HL-60/S4 treated with retinoic acid at 250 ng/mL for 4 days and 3 days (cell line): ENCODE results near the gene TAX1BP3.

Experiments used
- in situ Hi-C: fragments of 300-500 bp; cut with MboI; formaldehyde crosslinking; loops from 2 replicates; pipeline ENCODE4 v1.7.0; 2022; ENCODE audit warnings: low sequenced_read_pairs

Gene TAX1BP3

GRCh38 chr17:3688852-3689261 is 20.5 kb upstream of the TAX1BP3 start:
- in situ Hi-C loops, result no loop called here

GRCh38 chr17:3688027-3688553 is 19.7 kb upstream of the TAX1BP3 start:
- in situ Hi-C loops, result no loop called here

DNA sequence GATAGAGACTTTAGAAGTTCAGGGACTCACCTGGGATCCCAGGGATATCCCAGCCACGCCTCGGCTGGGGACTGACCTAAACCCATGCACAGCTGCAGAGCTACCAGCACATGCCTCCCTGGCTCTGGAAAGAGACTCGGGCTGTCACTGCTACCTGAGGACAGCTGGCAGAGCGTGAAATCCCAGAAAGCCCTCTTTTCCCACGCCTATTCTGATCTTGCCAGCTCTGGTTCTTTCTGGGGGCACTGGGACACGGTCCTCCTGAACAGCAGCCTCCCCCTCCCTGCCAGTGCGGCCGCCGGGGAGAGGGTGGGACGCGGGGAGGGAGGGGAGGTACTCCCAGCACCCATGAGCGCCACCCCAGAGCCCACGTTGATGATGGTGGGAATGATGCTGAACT is 16.8 kb upstream of the TAX1BP3 start:
- in situ Hi-C loops, result no loop called here

- in situ Hi-C loops, result no loop called here
These were observed 14.7 kb upstream of the TAX1BP3 start for GRCh38 chr17:3683054-3683511.

GRCh38 chr17:3682033-3682432 is 13.7 kb upstream of the TAX1BP3 start:
- in situ Hi-C loops, result no loop called here

- in situ Hi-C loops, result no loop called here
These were observed 13.2 kb upstream of the TAX1BP3 start for GRCh38 chr17:3681565-3681964.

- in situ Hi-C loops, result no loop called here
These were observed 12.7 kb upstream of the TAX1BP3 start for GRCh38 chr17:3681057-3681456.

- in situ Hi-C loops, result no loop called here
These were observed 11.3 kb upstream of the TAX1BP3 start for GRCh38 chr17:3679531-3680126.

- in situ Hi-C loops, result no loop called here
These were observed 10.6 kb upstream of the TAX1BP3 start for GRCh38 chr17:3678821-3679530.

DNA sequence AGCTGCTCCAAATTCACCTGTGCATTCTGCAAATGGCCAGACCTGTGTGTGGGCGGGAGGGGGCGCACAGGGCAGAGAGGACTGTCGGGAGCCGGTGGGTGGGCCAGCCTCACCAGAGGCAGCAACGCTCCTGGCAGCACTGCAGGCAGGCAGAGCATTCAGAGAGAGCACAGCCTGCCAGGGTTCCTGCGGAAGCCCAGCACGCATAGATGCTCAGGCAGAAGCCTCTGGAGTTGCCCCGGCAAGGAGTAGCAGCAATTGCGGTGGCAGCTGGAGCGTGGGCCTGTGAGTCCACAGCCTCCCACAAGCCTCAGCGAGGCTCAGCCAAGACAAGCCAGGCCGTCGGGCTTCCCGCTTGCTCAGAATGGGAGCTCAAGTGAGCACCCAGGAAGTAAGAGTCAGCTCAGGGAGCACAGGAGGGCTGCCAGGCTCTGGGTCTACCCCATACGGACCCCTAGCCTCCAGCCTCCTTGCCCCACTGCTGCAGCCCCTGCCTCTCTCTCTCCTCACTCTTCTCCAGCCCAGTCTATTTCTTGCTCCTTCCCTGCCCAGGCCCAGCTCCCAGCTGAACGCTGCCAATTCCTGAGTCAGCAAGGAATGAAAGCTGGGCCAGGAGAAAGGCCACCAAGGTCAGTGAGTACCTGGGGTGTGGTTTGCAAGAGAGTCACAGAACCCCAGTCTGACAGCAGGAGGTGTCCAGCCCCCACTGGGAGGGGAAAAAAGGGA is 9.9 kb upstream of the TAX1BP3 start:
- in situ Hi-C loops, result no loop called here

- in situ Hi-C loops, result no loop called here
These were observed 7.5 kb upstream of the TAX1BP3 start for GRCh38 chr17:3675886-3676285.

DNA sequence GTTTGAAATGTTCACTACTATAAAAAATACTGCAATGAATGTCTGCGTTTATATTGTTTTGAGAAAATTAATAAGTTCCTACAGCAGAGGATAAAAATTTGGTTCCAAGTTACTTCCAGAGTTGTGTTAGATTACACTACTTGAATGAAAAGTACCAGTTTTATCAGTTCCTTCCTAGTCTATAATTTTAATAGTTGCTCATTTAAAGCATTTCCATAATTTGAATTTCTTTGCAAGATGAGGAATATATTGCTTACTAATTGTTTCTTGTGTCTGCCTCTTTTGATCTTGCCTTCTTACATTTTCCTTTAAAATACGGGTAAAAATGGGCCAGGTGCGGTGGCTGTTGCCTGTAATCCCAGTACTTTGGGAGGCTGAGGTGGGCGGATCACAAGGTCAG is 4.2 kb upstream of the TAX1BP3 start:
- in situ Hi-C loops, result no loop called here

- in situ Hi-C loops, result no loop called here
These were observed 1.2 kb upstream of the TAX1BP3 start for GRCh38 chr17:3669548-3669947.

DNA sequence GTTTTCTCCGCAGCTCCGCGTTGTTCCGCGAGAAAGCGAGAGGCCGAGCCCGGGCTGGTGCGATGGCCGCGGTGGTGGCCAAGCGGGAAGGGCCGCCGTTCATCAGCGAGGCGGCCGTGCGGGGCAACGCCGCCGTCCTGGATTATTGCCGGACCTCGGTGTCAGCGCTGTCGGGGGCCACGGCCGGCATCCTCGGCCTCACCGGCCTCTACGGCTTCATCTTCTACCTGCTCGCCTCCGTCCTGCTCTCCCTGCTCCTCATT is 638 bp upstream of the TAX1BP3 start:
- in situ Hi-C loops, result no loop called here

DNA sequence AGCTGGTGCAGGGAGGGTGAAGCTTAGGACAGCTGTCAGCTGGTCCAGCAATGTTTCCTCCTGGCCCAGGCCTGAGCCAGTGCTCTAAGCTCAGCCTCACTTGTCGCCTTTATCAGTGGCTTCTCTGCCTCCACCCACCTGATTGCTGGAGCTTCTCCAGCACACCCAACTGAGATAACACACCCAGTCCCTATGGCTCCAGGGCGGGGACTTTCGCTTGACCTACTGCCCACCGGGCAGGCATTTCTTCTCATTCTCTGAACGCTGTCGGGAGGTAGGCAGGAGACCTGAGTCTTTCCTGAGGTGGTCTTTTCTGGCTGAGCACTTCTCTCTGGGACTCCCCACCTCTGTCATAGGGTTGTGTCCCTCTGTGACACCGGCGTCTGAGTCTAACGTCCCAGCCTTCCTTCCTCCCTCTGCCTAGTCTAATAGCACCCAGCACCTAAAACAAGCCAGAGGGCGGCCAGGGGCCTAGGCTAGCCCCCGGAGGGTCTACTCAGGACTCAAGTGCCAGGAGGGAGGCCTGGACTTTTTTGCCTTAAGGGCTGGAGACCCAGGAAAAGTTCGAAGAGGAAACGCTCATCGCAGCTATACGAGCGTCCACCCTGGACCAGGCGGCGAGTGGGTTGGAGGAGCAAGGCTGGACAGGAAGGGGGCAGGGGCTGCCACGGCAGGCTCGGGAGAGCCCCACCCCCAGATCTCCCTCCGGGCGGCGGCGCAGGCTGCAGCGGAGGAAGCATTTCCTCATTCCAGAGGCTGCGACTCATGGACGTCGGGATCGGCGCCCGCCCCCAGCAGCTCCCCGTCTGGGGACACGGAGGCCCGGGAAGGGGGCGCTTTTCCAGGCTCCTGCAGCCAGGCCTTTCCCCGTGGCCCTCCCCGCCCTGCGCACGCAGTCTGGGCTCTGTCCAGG is 756 bp downstream of the TAX1BP3 start:
- in situ Hi-C loops, result no loop called here

- in situ Hi-C loops, result no loop called here
These were observed 1.9 kb downstream of the TAX1BP3 start for GRCh38 chr17:3666516-3666915.

DNA sequence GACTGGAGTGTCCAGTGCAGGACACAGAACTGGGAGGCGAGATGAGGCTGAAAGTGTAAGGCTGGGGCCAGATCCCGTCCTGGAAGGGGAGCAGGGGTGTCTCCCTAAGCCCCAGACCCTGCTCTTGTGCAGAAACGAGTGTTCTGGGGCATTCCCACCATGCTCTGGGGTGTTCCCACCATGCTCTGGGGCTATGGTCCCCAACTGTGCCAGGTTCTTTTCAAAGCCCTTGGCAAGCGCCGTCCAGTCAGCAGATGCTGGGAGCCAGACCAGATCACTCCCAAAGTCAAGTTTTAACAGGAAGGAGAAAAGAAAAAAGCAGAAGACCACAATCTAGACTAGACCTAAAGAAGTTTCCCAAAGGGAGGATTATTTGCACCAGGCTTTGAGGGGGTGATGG is 2.5 kb downstream of the TAX1BP3 start:
- in situ Hi-C loops, result no loop called here

DNA sequence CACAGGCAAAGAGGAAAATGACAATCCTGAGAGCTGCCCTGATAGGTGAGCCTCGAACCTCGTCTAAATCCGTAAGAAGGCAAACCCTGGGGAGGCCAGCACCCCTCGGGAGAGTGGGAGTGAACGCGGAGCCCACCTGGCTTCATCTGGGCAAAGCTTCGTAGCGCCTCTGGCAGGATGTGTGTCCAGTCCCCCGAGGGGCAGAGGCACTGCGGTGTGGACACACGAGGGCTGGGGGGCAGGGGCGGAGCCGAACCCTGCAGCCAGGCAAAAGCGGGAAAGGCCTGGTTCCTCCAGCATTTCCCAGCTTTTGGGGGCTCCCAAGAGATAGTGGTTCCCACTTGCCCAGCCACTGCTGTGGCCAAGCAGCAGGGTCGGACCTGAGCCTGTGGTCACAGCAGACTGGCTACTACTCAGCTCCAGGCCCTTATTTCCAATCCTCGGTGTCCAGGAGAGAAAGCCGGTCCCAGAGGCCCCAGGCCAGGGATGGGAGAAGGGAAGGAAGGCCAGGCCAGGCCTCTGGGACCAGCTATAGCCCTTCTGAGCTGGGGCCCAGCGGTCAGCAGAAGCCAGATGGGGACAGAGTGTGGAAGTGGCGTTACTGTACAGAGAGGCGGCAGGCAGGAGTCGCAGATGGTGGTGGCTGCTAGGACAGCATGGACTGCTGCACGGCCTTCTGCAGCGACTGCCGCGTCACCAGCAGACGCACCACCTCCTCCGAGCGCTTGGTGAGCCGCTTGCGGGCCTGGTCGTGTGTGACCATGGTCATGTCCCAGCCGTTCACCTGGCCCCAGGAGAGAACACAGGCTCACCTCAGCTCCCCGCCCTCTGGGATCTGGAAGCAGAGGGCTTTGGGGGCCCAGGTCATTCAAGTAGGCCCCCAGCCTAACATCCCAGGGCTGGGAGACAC is 5.0 kb downstream of the TAX1BP3 start:
- in situ Hi-C loops, result no loop called here

DNA sequence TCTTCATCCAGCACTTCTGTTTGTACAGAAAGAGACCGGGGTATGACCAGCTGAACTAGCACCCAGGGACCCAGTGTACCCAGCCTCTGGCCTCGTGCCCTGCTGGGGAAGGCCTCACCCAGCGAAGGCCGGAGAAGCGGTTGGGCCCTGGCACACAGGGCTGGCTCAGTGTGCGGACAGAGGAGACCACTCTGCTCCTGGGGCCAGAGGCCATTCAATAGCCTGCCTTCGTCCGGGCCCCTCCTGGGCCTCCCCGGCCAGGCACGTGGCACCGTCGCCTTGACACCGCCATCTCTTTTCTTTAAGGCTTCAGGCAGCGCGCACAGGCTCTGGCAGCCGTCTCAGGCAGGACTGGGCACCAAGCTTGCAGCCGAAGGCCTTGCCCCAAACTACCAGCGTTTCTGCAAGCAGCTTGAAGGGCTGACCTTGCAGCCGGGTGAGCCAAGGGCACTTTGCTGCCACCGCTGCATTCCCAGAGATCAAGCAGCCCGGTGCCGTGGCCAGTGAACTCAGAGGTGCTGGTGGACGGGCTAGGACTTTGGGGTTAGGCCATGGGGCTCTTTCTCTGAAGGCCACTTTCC is 8.0 kb downstream of the TAX1BP3 start:
- in situ Hi-C loops, result no loop called here
